ENCODE measurements around the gene SH3PXD2B.
"Not testable (repeated sequence)": the region's sequence is repeated elsewhere in the genome, so short reads cannot be mapped to it uniquely, and the experiment has no call there.

The SH3PXD2B gene

GRCh38 chr5:172398645-172399044, 55.7 kb downstream of the SH3PXD2B start:
- not testable (repeated sequence) for FAIRE-seq

GRCh38 chr5:172396994-172397393, 57.3 kb downstream of the SH3PXD2B start:
- FAIRE-seq = not testable (repeated sequence)

GRCh38 chr5:172396220-172396619, 58.1 kb downstream of the SH3PXD2B start:
- no peak for FAIRE-seq

- no peak for FAIRE-seq
Measured at GRCh38 chr5:172395483-172395882, 58.8 kb downstream of the SH3PXD2B start.

- FAIRE-seq = no peak
Measured at GRCh38 chr5:172389578-172390112, 64.7 kb downstream of the SH3PXD2B start.

- no peak for FAIRE-seq
Measured at GRCh38 chr5:172388246-172388733, 66.0 kb downstream of the SH3PXD2B start.

- FAIRE-seq = no peak
Measured at GRCh38 chr5:172385707-172386106, 68.6 kb downstream of the SH3PXD2B start.

- no peak for FAIRE-seq
Measured at GRCh38 chr5:172385010-172385563, 69.2 kb downstream of the SH3PXD2B start.

GRCh38 chr5:172383191-172383802, 71.0 kb downstream of the SH3PXD2B start:
- FAIRE-seq = no peak

GRCh38 chr5:172380987-172381643, 73.2 kb downstream of the SH3PXD2B start:
- FAIRE-seq = no peak

- FAIRE-seq = no peak
Measured at GRCh38 chr5:172380301-172380986, 73.9 kb downstream of the SH3PXD2B start.

GRCh38 chr5:172379481-172379880, 74.8 kb downstream of the SH3PXD2B start:
- FAIRE-seq = no peak

GRCh38 chr5:172377856-172378255, 76.5 kb downstream of the SH3PXD2B start:
- no peak for FAIRE-seq

GRCh38 chr5:172377438-172377837, 76.9 kb downstream of the SH3PXD2B start:
- FAIRE-seq = no peak

GRCh38 chr5:172374783-172375182, 79.5 kb downstream of the SH3PXD2B start:
- no peak for FAIRE-seq

GRCh38 chr5:172373680-172374079, 80.6 kb downstream of the SH3PXD2B start:
- no peak for FAIRE-seq

GRCh38 chr5:172371684-172372083, 82.6 kb downstream of the SH3PXD2B start:
- FAIRE-seq = no peak

- no peak for FAIRE-seq
Measured at GRCh38 chr5:172370648-172371545, 83.4 kb downstream of the SH3PXD2B start.

- no peak for FAIRE-seq
Measured at GRCh38 chr5:172370237-172370640, 84.1 kb downstream of the SH3PXD2B start.

GRCh38 chr5:172368699-172369098, 85.6 kb downstream of the SH3PXD2B start:
- FAIRE-seq = peak; percentile 70

GRCh38 chr5:172365948-172366608, 88.2 kb downstream of the SH3PXD2B start:
- no peak for FAIRE-seq

GRCh38 chr5:172364773-172365172, 89.6 kb downstream of the SH3PXD2B start:
- FAIRE-seq = no peak

Data from endometrium (tissue), 2 donors.